ENCODE data around the gene ATXN2. TPM values are rescaled to one million over a fixed set of nuclear protein-coding genes. Genes with fewer than 3 reads are reported as not detected.

Gene ATXN2
- total and polyA plus RNA-seq, 4 donors, result 11.5 to 33.1 (median 22.1) TPM

GRCh38 chr12:111443586-111443985, 155.5 kb downstream of the ATXN2 start:
- 91% methylated on average over 7 of the region's 7 CpGs for WGBS
- H3K9me3 ChIP-seq (ENCODE audit: control insufficient read depth in 4 of 4, low read length in 3 of 4), result no peaks in the 10 kb centered on the region
- peaks cover 4 to 16% (median 10%) of the 10 kb centered on the region in 4 donors for H3K36me3 ChIP-seq (ENCODE audit: control insufficient read depth in 4 of 4, insufficient read depth in 3 of 4, low read depth in 1 of 4, low read length in 3 of 4)
- no peak overlapping the region for H3K4me3 ChIP-seq (ENCODE audit: low read depth in 1 of 3, low read length in 3 of 3)
- H3K9ac ChIP-seq (ENCODE audit: low read depth in 1 of 2, low read length in 2 of 2), result no peak overlapping the region
- peaks cover 14 to 37% (median 27%) of the 10 kb centered on the region in 4 donors for H3K4me1 ChIP-seq (ENCODE audit: control insufficient read depth in 4 of 4, insufficient read depth in 4 of 4, low read length in 3 of 4)
- no peaks in the 10 kb centered on the region for H3K27me3 ChIP-seq (ENCODE audit: control insufficient read depth in 4 of 4, insufficient read depth in 4 of 4, low read length in 3 of 4)
- TF ChIP-seq GABPA (IDR thresholded peaks at IDR 0.05 in 1 of 2, conservative IDR thresholded peaks at IDR 0.05 in 1 of 2), result no peak
- TF ChIP-seq RXRA (IDR thresholded peaks at IDR 0.05), result no peak
- no peak for TF ChIP-seq SP1 (IDR thresholded peaks at IDR 0.05)
- TF ChIP-seq HNF4A (conservative IDR thresholded peaks at IDR 0.05), result no peak
- TF ChIP-seq FOXA1 (IDR thresholded peaks at IDR 0.05), result no peak
- TF ChIP-seq JUND (IDR thresholded peaks at IDR 0.05), result no peak
- no peak for TF ChIP-seq YY1 (IDR thresholded peaks at IDR 0.05)
- TF ChIP-seq MAX (IDR thresholded peaks at IDR 0.05), result no peak
- no peak for TF ChIP-seq EGR1 (IDR thresholded peaks at IDR 0.05; ENCODE audit: low read depth in 2 of 2)
- no peak for TF ChIP-seq RAD21 (IDR thresholded peaks at IDR 0.05)
- DNase-seq (ENCODE audit: low spot score), result no peak
- peak overlapping the region in 1 of 2 donors; percentile 84 for H3K27ac ChIP-seq (ENCODE audit: low read depth in 1 of 2, low read length in 2 of 2)

GRCh38 chr12:111443086-111443485, 156.0 kb downstream of the ATXN2 start:
- H3K4me1 ChIP-seq (ENCODE audit: control insufficient read depth in 4 of 4, insufficient read depth in 4 of 4, low read length in 3 of 4), result peaks cover 17 to 41% (median 29%) of the 10 kb centered on the region in 4 donors

GRCh38 chr12:111442301-111443045, 156.6 kb downstream of the ATXN2 start:
- Histone ChIP-seq H3K4me3 (ENCODE audit: low read depth in 1 of 3, low read length in 3 of 3) (no peak overlapping the region), H3K9me3 (ENCODE audit: control insufficient read depth in 4 of 4, low read length in 3 of 4) (no peaks in the 10 kb centered on the region), H3K27ac (ENCODE audit: low read depth in 1 of 2, low read length in 2 of 2) (peak overlapping the region; percentile 3 to 29), H3K36me3 (ENCODE audit: control insufficient read depth in 4 of 4, insufficient read depth in 3 of 4, low read depth in 1 of 4, low read length in 3 of 4) (peaks cover 0 to 6% (median 2%) of the 10 kb centered on the region in 4 donors), H3K9ac (ENCODE audit: low read depth in 1 of 2, low read length in 2 of 2) (no peak overlapping the region), H3K27me3 (ENCODE audit: control insufficient read depth in 4 of 4, insufficient read depth in 4 of 4, low read length in 3 of 4) (no peaks in the 10 kb centered on the region), H3K4me1 (ENCODE audit: control insufficient read depth in 4 of 4, insufficient read depth in 4 of 4, low read length in 3 of 4) (peaks cover 18 to 41% (median 29%) of the 10 kb centered on the region in 4 donors)
- no peak for TF ChIP-seq ATF3 (IDR thresholded peaks at IDR 0.05)
- 86% methylated on average over 10 of the region's 10 CpGs for WGBS
- no peak for DNase-seq (ENCODE audit: low spot score)

More at GRCh38 chr12:111443086-111443485, 156.0 kb downstream of the ATXN2 start:
- Histone ChIP-seq H3K4me3 (ENCODE audit: low read depth in 1 of 3, low read length in 3 of 3) (no peak overlapping the region), H3K27ac (ENCODE audit: low read depth in 1 of 2, low read length in 2 of 2) (peak overlapping the region; percentile 3 to 29), H3K9ac (ENCODE audit: low read depth in 1 of 2, low read length in 2 of 2) (no peak overlapping the region), H3K36me3 (ENCODE audit: control insufficient read depth in 4 of 4, insufficient read depth in 3 of 4, low read depth in 1 of 4, low read length in 3 of 4) (peaks cover 4 to 12% (median 5%) of the 10 kb centered on the region in 4 donors), H3K9me3 (ENCODE audit: control insufficient read depth in 4 of 4, low read length in 3 of 4) (no peaks in the 10 kb centered on the region), H3K27me3 (ENCODE audit: control insufficient read depth in 4 of 4, insufficient read depth in 4 of 4, low read length in 3 of 4) (no peaks in the 10 kb centered on the region)
- TF ChIP-seq HNF4A (conservative IDR thresholded peaks at IDR 0.05), result no peak
- no peak for TF ChIP-seq SP1 (IDR thresholded peaks at IDR 0.05)
- no peak for TF ChIP-seq HNF4G (IDR thresholded peaks at IDR 0.05)
- TF ChIP-seq RAD21 (IDR thresholded peaks at IDR 0.05), result no peak
- TF ChIP-seq ZBTB33 (IDR thresholded peaks at IDR 0.05), result no peak
- no peak for DNase-seq (ENCODE audit: low spot score)
- WGBS, result 96% methylated on average over 7 of the region's 7 CpGs

Measured in liver (tissue), 9 donors.